ENCODE measurements around the gene SFI1.

SFI1 gene

DNA sequence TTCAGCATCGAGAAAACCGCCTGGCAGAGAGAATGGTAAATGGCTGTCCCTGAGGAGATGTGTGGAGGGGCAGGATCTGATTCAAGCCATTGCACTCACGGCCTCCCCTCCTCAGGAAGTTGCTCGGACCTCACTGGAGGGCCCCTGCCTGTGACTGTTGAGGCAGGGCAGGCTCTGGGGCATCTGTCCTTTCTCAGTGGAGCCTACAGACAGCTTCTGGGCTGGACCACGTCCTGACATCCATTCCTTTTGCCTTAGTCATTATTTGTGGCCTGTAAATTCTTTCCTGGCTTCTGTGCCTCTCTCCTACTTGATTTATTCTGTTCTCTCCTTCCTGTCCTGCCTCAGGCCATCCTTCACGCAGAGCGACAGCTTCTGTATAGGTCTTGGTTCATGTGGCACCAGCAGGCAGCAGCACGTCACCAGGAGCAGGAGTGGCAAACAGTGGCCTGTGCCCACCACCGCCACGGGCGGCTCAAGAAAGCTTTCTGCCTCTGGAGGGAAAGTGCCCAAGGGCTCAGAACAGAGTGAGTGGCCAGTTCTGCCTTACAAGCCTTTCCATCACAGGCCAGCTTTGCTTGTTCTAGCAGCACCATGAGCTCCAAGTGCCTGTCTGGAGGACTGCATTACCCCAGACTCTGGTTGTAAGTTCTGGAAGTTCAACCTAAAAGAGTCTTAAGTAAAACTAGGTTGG, 106.1 kb downstream of the SFI1 start:
- no peak for DNase-seq (ENCODE audit: low spot score)
- in situ Hi-C loops (cut with MboI; ENCODE audit: low pct_unique_long_range_greater_than_20kb, low sequenced_read_pairs, unreplicated experiment): no loop called here
- TF ChIP-seq, protein P1, sequence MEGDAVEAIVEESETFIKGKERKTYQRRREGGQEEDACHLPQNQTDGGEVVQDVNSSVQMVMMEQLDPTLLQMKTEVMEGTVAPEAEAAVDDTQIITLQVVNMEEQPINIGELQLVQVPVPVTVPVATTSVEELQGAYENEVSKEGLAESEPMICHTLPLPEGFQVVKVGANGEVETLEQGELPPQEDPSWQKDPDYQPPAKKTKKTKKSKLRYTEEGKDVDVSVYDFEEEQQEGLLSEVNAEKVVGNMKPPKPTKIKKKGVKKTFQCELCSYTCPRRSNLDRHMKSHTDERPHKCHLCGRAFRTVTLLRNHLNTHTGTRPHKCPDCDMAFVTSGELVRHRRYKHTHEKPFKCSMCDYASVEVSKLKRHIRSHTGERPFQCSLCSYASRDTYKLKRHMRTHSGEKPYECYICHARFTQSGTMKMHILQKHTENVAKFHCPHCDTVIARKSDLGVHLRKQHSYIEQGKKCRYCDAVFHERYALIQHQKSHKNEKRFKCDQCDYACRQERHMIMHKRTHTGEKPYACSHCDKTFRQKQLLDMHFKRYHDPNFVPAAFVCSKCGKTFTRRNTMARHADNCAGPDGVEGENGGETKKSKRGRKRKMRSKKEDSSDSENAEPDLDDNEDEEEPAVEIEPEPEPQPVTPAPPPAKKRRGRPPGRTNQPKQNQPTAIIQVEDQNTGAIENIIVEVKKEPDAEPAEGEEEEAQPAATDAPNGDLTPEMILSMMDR (IDR thresholded peaks at IDR 0.05; ENCODE audit: extremely low read depth, insufficient read depth, missing control alignments): no peak

DNA sequence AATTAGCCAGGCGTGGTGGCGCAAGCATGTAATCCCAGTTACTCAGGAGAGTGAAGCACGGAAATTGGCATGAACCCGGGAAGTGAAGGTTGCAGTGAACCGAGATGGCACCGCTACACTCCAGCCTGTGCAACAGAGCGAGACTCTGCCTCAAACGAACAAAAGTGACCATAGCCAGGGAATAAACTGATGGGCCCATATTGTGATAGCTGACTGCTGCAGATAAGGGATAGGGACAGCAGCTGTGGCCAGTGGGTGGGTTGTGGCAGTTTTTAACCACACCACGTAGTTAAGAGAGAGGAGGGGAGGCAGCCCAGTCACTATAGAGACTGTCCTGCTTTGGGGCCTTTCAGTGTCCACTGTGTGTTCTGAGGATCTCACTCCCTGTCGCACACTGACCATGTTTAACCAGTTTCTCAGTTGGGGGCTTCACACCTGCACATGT, 106.8 kb downstream of the SFI1 start:
- no peak for DNase-seq (ENCODE audit: low spot score)
- in situ Hi-C loops (cut with MboI; ENCODE audit: low pct_unique_long_range_greater_than_20kb, low sequenced_read_pairs, unreplicated experiment): no loop called here

DNA sequence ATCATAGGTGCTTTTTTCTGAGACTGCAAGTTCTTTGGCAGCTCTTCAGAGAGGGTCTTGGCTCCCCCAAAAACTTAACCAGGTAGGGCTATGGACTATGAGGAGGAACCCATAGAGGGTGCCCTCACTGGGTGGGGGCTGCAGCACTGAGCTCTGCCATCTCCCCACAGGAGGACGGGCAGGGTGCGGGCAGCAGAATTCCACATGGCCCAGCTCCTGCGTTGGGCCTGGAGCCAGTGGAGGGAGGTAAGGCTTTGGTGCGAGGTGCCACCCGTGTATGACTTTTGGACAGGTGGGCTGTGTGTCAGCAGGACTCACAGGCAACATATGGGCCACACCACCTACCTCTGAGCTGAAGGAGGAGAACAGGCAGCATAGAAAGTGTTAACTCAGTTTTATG, 107.2 kb downstream of the SFI1 start:
- in situ Hi-C loops (cut with MboI; ENCODE audit: low pct_unique_long_range_greater_than_20kb, low sequenced_read_pairs, unreplicated experiment): no loop called here
- DNase-seq (ENCODE audit: low spot score): no peak
- TF ChIP-seq, protein P1 (IDR thresholded peaks at IDR 0.05; ENCODE audit: extremely low read depth, insufficient read depth, missing control alignments): no peak

More for the DNA sequence above, 106.8 kb downstream of the SFI1 start:
- TF ChIP-seq, protein P1 (IDR thresholded peaks at IDR 0.05; ENCODE audit: extremely low read depth, insufficient read depth, missing control alignments): no peak

DNA sequence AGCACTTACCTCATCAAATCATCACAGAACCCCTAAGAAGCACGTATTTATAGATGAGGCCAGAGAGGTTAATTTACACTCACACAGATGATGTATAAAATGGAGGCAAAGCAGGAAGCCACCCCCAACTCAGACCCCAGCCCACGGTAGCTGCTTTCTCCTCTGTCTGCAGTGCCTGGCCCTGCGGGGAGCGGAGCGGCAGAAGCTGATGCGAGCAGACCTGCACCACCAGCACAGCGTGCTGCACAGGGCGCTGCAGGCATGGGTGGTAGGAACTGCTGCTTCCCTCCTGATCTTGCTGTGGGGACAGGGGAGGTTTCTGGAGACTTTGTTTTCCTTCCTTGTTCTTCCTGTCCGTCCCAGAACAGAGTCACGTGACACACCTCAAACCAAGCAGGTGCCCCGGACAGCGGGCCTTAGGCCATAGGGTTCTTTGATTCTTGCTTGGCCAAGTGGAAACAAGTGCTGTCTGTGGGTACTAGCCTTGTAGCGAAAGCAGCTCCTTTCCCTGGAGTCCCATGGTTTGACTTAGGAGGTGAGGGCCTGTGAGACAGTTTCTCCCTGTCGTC, 107.9 kb downstream of the SFI1 start:
- DNase-seq (ENCODE audit: low spot score): no peak
- TF ChIP-seq, protein P1 (IDR thresholded peaks at IDR 0.05; ENCODE audit: extremely low read depth, insufficient read depth, missing control alignments): no peak
- in situ Hi-C loops (cut with MboI; ENCODE audit: low pct_unique_long_range_greater_than_20kb, low sequenced_read_pairs, unreplicated experiment): no loop called here

DNA sequence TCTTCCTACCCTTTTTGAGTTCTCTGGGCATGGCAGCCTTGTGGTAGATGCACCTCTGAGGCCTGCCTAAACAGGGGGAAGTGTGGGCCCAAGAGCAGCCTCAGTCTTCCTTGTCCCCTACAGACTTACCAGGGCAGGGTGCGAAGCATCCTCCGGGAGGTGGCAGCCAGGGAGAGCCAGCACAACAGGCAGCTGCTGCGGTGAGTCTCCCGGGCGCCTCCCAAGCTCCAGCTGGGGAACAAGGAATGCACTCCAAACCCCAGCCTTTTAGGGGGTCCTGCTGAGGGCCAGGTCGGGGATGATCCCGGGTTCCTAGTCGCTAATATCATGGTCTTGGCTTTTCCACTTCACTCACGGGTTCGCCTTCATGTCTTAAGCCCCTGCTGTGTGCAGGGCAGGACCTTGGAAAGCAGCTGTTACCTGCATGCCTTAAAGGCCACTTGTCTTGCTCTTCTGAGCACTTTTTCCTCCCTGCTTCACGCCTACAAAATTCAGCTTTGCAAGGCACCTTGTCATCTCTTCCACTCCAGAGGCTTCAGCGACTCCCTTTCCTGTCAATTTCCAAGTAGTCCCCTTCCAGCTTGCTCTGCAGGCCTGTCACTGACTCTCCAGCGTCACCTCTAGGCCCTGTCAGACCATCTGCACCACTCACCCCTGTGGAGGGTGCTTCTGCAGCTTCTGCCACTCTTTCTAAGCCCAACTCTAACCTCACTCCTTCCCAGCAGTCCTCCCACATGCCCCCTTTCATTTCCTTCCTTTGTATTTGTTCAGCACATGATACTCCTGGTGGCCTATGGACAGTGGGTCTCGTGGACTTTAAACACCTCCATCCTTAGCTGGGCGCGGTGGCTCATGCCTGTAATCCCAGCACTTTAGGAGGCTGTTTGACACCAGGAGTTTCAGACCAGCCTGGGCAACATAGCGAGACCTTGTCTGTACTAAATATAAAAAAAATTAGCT, 108.7 kb downstream of the SFI1 start:
- TF ChIP-seq, protein P1 (IDR thresholded peaks at IDR 0.05; ENCODE audit: extremely low read depth, insufficient read depth, missing control alignments): no peak
- in situ Hi-C loops (cut with MboI; ENCODE audit: low pct_unique_long_range_greater_than_20kb, low sequenced_read_pairs, unreplicated experiment): no loop called here
- DNase-seq (ENCODE audit: low spot score): no peak

DNA sequence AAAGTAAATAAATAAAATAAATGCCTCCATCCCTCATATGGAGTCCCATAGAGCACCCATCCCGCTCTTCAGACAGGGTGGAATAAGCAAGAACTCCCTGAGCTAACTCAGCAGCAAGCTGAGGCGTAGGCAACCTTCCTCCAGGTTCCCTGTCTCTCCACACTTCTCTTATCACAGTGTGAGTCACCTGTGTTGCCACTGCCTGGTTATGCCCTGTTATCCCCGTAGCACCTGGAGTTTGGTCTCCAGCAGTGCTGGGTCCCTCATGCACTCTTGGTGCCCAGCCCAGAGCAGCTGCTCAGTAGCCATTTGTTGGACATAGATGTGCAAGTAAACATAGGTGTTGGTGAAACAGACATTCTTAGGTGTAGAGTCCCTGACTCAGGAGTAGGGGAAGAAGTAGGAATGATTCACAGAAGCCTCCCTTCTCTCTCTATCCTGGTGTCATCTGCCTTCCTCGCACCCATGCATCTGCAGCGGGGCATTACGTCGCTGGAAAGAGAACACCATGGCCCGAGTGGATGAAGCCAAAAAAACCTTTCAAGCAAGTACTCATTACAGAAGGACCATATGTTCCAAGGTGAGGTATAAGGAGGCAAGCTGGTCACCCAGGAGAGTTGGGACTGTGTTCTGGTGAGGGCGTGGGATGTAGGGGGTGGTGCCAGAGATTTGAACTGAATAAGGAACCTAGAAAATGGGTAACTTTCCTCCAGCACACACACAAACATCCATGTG, 109.7 kb downstream of the SFI1 start:
- DNase-seq (ENCODE audit: low spot score): no peak
- in situ Hi-C loops (cut with MboI; ENCODE audit: low pct_unique_long_range_greater_than_20kb, low sequenced_read_pairs, unreplicated experiment): no loop called here
- TF ChIP-seq, protein P1 (IDR thresholded peaks at IDR 0.05; ENCODE audit: extremely low read depth, insufficient read depth, missing control alignments): no peak

Measured in GM13977 (cell line).